Measurements from ENCODE around the gene NKAIN2.
A peak's percentile ranks its signal among the peaks of the same experiment; 100 is the strongest.

The NKAIN2 gene

DNA sequence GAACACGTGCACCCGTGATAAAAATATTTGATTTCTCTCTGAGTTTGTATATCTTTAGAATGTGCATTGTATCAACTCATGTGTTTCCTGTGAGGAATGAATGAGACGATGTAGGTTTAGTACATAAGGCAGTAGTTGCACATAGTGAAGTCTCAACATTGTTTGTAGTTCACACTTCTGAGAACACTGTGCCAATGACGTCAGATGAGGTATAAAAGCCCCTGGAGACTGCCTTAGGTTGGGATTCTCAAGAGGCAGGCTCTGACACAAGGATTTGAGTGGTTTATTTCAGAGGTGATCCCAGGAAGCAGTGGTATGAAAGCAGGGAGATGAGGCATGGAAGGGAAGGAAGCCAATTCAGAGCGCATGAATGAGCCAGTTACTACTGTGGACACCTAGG lies 2.6 kb upstream of the NKAIN2 start:
- no peak for DNase-seq (ENCODE audit: insufficient read length, low spot score)
- FAIRE-seq = no peak
- no peak for TF ChIP-seq POLR2A (IDR thresholded peaks at IDR 0.05; ENCODE audit: low read depth, low read length)

DNA sequence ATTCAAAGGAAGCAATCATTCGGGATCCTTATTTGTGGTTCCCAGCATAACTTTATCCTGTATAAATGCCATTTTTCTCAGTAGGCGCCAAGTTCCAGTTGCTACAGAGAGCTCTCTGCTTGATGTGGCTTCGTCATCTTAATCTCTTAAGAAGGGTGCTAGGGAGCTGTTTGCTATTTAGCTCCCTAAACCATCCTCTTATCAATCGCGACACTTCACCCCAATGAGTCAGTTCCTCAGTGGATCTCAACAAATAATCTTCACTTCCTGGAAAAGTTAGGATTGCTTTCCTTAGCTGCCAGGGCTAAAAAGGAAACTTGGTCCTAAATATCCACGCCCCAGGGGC lies 1.3 kb upstream of the NKAIN2 start:
- DNase-seq (ENCODE audit: insufficient read length, low spot score) (no peak), FAIRE-seq (no peak)
- no peak for TF ChIP-seq POLR2A (IDR thresholded peaks at IDR 0.05; ENCODE audit: low read depth, low read length)

DNA sequence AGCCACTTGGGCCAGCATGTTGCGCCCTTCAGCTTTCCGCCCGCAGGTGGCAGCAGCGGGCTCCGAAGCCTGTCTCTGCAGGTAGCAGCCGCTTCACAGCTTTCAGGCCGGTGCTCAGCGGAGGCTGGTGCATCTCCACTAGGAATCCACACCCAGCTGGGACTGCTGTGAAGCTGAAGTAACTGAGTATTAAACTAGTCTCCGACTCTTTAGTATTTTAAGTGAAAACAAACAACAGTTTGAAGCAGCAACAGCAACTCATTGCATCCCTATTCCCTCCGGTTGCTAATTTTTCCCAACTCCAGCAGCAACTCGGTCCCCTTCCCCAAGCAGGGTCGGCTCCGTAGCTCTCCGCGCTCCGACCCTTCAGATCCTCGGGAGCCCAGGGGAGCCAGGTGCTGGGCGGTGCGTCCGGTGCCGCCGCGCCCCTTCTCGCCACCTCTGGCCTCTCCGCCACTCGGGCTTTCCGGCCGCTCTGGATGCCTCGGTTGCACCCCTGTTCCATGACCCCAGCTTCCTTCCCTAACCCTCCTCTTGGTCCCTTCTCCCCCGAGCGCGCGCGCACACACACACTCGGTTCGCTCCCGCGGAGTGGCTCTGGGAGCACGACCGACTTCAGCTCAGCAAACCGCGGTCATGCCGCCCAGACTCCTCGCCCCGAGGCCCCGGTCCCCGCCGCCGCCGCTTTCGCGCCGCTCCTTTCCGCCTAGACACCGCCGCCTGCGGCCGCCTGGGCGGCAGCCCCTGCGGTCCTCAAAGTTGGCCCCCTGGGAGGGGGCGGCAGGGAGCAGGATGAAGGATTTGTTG lies 765 bp upstream of the NKAIN2 start:
- peak; percentile 52 for DNase-seq (ENCODE audit: insufficient read length, low spot score)
- peak; percentile 36 for FAIRE-seq
- no peak for TF ChIP-seq POLR2A (IDR thresholded peaks at IDR 0.05; ENCODE audit: low read depth, low read length)

DNA sequence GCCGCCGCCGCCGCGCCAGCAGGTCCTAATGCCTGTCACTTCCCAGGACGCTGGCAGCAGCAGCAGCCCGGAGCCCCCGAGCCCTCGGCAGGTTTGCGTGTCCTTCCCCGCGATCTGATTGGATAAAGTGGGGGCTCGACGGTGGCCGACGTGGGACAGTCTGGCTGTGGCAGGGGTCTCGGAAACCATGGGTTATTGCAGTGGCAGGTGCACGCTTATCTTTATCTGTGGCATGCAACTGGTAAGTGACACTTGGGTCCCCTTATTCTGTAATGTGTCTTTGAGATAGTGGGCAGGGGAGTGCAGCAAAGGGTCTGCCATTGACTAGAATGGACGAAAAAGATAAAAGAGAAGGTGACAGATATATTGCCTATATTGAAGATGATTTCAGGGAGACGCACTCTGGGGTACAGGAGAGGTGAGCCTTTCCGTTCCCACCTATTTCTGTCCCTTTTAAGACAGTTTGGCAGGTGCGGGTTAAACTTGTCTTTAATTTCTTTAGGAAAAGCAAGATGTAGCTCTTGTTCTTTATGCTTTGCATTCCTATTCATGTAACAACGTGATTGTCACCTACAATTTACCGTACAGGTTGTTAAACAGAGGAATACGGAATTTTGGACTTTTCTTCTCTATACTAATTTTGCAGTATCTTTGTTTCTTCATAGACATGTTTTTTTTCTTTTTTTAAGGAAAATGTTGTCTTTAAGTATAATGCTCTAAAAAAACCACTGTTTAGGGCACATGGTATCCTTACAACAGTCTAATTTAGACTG lies 535 bp downstream of the NKAIN2 start:
- no peak for TF ChIP-seq POLR2A (IDR thresholded peaks at IDR 0.05; ENCODE audit: low read depth, low read length)
- FAIRE-seq (no peak), DNase-seq (ENCODE audit: insufficient read length, low spot score) (no peak)

DNA sequence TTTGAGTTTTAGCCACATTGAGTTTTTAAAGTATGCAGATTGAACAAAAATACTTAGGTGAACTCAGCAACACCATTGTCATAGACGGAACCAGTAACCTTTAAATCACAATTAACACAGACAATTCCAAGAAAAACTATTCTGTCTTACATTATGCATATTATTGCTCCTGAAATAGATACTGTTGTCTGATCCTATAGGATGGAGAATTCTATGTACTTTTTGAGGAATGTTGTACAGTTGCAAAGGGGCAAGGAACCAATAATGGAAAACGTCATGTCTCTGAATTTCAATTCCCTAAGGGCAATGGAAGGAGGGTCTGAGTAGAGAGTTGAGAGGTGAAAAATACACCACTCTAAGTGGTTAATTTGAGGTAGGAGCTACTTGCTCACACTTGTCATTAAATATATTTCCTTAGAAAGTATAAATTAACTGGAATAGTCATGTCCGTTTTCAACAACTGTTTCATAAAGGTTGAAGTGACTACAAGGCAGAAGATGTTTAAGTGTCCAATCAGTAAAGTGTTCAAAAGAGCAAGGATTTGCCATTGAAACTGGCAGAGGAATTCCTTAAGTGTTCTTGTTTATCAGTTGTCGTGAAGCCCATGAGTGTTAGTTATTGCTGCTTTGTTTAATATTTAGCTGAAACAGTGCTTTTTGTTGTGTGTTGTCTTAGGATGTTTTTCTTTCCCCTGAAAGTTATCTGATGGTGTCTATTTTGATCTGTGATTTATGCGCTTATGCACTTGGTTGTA lies 1.3 kb downstream of the NKAIN2 start:
- FAIRE-seq = no peak
- no peak for DNase-seq (ENCODE audit: insufficient read length, low spot score)

DNA sequence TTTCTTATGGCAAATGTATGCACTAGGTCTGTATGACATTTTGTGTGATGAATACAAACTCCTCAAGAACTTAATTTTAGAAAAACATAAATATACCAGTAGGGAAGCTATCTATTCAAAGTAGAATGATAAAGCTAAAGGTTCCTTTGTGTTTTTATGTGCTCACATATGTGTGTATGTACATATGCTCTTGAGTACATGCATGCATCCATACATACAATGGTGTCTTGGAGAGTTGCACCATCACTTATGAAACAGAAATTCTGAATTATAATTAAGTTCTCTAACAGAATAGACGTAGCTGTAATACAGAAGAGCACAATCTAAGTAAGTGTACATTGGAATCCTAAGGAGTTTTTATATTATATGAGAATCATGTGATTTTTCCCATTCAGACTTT lies 2.3 kb downstream of the NKAIN2 start:
- no peak for TF ChIP-seq POLR2A (IDR thresholded peaks at IDR 0.05; ENCODE audit: low read depth, low read length)
- FAIRE-seq (no peak), DNase-seq (ENCODE audit: insufficient read length, low spot score) (no peak)

More for the DNA sequence above, 1.3 kb downstream of the NKAIN2 start:
- no peak for TF ChIP-seq POLR2A (IDR thresholded peaks at IDR 0.05; ENCODE audit: low read depth, low read length)

DNA sequence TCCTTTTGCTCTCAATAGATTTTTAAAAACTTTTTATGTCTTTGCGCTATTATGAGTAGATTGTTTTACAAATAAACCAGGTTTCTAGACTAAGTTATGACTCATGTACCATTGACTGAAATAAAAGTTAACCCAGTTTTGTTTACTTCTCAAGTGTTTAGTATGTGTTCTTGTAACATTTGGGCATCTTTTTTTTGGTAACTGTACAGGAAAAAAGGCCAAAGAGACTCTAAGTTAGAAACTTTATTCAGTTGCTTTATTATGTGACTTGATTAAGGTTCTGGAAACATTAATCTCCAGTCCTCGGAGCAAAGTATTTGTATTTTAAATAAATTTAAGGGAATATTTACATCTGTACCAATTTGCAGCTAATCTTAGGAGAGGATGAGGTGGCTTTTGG lies 2.9 kb downstream of the NKAIN2 start:
- no peak for TF ChIP-seq POLR2A (IDR thresholded peaks at IDR 0.05; ENCODE audit: low read depth, low read length)
- DNase-seq (ENCODE audit: insufficient read length, low spot score) (no peak), FAIRE-seq (no peak)

DNA sequence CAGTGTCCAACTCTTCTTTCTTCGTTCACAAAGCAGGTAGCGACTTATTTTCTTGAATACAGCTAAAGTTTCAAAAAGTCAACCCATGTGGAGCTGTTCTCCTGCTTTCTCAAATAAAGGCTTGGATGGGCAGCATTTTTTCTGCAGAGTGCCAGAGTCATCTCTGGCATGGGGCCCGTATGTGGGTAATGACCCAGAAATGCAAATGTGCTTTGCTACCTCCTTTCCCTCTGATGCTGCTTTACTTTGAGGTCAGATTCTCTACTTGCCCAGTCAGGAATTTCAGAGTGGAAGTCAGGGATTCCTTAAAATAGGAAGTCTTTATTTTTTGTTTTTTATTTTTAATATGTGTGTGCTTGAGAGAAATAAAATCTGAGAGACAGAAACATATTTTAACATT lies 4.9 kb downstream of the NKAIN2 start:
- DNase-seq (ENCODE audit: insufficient read length, low spot score) = no peak
- TF ChIP-seq POLR2A (IDR thresholded peaks at IDR 0.05; ENCODE audit: low read depth, low read length) = no peak
- FAIRE-seq = no peak

DNA sequence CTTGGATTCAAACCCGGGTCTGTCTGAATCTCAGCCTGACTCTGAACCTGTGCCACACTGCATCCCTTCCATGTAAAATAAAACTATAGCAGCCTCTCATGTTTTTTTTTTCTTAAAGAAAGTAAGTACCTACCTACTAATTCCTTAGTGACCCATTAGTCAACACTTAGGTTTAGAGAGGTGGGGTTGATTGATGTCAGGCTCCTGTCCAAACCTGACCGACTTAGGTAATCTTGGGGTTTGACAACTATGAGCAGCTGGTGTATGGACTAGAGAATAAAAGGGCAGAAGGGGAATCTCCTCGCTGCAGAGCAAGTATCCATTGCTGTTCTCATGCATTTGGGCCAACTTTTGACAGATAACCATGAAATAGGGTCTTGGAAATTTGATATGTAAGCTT lies 6.5 kb downstream of the NKAIN2 start:
- DNase-seq (ENCODE audit: insufficient read length, low spot score) (no peak), FAIRE-seq (no peak)
- no peak for TF ChIP-seq POLR2A (IDR thresholded peaks at IDR 0.05; ENCODE audit: low read depth, low read length)

DNA sequence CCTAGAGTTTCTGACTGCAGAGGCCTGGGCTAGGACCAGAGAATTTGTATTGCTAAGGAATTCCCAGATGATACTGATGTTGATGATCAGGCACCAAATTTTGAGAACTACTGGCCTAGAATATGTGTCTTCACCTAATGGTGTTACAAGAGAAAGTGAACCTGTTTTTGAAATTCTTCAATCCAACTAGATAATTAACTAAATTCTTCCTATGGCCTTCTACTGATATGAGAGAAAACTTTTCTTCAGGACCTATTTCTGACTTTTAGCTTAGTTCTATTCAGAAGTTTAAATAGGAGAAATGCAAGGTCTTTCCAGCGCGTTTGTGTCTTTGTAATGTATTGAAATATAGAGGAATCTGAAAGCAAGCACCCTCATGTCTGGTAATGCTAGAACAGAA lies 7.3 kb downstream of the NKAIN2 start:
- no peak for FAIRE-seq
- DNase-seq (ENCODE audit: insufficient read length, low spot score) = no peak
- TF ChIP-seq POLR2A (IDR thresholded peaks at IDR 0.05; ENCODE audit: low read depth, low read length) = no peak

DNA sequence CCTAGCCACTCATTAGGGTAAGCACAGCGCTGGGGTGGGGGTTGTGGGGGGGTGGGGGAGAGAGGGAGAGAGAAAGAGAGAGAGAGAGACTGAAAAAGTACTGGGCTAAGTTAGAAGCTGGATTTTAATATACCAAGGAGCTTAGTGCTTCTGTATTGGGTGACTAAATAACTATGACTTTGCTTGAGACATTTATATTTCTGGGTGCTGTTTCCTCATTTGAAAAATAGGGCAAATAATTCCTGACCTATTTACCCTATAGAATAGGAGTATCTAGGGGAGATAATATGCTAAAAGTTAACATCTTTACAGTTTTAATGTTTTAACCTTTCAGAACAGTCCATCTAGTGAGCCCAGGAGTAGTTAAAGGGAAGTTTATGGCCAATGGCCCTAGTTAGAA lies 7.7 kb downstream of the NKAIN2 start:
- FAIRE-seq (no peak), DNase-seq (ENCODE audit: insufficient read length, low spot score) (no peak)
- no peak for TF ChIP-seq POLR2A (IDR thresholded peaks at IDR 0.05; ENCODE audit: low read depth, low read length)

DNA sequence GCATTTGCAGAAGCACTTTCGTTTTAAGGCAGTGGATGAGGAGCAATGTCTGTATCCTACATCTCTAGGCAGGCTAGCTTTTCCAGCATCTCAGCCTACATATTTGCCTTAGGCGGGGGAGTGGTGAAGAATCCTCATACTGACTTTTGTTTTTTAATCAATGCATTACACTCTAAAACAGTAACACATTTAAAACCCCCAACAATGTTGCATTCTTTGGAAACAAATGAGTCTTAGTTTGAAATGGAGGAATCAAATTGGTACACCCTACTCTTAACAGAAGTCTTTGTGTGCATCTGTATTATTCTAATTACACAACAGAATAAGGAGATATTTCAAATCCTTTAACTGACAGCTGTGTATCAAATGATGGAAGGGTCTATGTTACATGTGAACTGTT lies 9.0 kb downstream of the NKAIN2 start:
- no peak for DNase-seq (ENCODE audit: insufficient read length, low spot score)
- TF ChIP-seq POLR2A (IDR thresholded peaks at IDR 0.05; ENCODE audit: low read depth, low read length) = no peak
- FAIRE-seq = no peak

DNA sequence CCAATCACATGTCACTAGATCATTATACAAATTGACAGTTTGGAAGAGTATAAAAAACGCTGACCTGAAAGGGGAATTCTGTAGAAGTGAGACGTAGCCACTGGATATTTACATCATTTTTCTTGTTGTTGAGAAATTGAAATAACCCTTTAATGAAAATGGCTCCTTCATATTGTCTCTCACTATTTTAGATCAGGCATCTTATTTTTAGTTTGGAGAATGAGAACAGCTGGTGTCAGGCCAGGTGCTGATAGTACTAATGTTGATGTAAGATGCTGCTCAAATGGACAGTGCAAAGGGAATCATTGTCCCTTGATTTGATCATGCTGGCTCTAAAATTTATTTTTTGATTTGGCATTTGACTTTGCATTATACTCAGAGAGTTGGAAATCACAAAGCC lies 17.4 kb downstream of the NKAIN2 start:
- no peak for TF ChIP-seq POLR2A (IDR thresholded peaks at IDR 0.05; ENCODE audit: low read depth, low read length)
- DNase-seq (ENCODE audit: insufficient read length, low spot score) (no peak), FAIRE-seq (no peak)

DNA sequence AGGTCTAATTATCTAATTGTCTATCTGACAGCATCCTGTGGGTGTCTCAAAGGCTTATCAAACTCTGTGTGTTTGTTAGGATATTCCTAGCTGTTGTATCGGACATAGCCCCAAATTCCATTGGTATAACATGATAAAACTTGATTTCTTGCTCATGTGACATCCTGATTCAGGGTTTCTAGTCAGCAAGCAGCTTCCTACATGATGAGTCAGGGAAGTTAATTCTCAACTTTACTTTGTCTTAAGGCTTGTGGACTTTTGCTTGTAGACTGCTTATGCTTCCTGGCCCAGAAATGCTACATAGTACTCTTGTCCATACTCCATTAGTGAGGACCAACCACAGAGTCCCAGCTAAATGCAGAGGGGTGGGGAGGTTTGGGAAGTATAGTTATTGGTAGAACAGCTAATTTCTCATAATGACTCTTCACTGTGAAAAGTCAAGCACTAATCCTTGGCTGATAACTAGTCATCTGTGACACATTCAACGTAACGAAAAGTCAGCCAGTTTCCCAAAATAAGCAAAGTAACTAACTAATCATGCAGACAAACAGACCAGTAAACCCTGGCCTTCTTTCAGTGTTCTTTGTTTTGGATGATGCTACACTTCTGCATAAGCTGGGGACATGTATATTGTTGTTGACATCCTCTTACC lies 25.8 kb downstream of the NKAIN2 start:
- FAIRE-seq (peak; percentile 72), DNase-seq (ENCODE audit: insufficient read length, low spot score) (no peak)
- TF ChIP-seq POLR2A (IDR thresholded peaks at IDR 0.05; ENCODE audit: low read depth, low read length) = no peak
